Measurements from ENCODE around the gene ZNF527. TPM values are rescaled to one million over a fixed set of nuclear protein-coding genes. Genes with fewer than 3 reads are reported as not detected.
"Not testable (repeated sequence)": the region's sequence is repeated elsewhere in the genome, so short reads cannot be mapped to it uniquely, and the experiment has no call there.

ZNF527 gene
- total RNA-seq, 1 donor from 2014 or later: 7.9 TPM

- Mint-ChIP-seq H3K27me3 (no peaks in the 10 kb centered on the region), H3K9me3 (ENCODE audit: low read depth) (peaks cover 53% of the 10 kb centered on the region), H3K27ac (no peak overlapping the region), H3K36me3 (ENCODE audit: insufficient read depth) (peaks cover 5% of the 10 kb centered on the region), H3K4me3 (ENCODE audit: low read depth) (no peak overlapping the region), H3K4me1 (ENCODE audit: low read depth) (no peaks in the 10 kb centered on the region)
- TF ChIP-seq CTCF (IDR thresholded peaks at IDR 0.05; ENCODE audit: unreplicated experiment): no peak
- no peak for DNase-seq (ENCODE audit: low spot score, unreplicated experiment)
These were observed 32.5 kb downstream of the ZNF527 start for GRCh38 chr19:37403403-37403802.

GRCh38 chr19:37406140-37406846 lies 35.4 kb downstream of the ZNF527 start:
- not testable (repeated sequence) for H3K27me3 Mint-ChIP-seq; H3K4me3 Mint-ChIP-seq (ENCODE audit: low read depth); H3K27ac Mint-ChIP-seq; H3K4me1 Mint-ChIP-seq (ENCODE audit: low read depth); DNase-seq (ENCODE audit: low spot score, unreplicated experiment)
- Mint-ChIP-seq H3K9me3 (ENCODE audit: low read depth) (peaks cover 50% of the 10 kb centered on the region), H3K36me3 (ENCODE audit: insufficient read depth) (peaks cover 12% of the 10 kb centered on the region)

- H3K36me3 Mint-ChIP-seq (ENCODE audit: insufficient read depth): peaks cover 54% of the 10 kb centered on the region
- H3K27ac Mint-ChIP-seq: no peak overlapping the region
- no peaks in the 10 kb centered on the region for H3K27me3 Mint-ChIP-seq
- DNase-seq (ENCODE audit: low spot score, unreplicated experiment): no peak
- TF ChIP-seq CTCF (IDR thresholded peaks at IDR 0.05; ENCODE audit: unreplicated experiment): no peak
- H3K4me3 Mint-ChIP-seq (ENCODE audit: low read depth): no peak overlapping the region
- peaks cover 51% of the 10 kb centered on the region for H3K9me3 Mint-ChIP-seq (ENCODE audit: low read depth)
- H3K4me1 Mint-ChIP-seq (ENCODE audit: low read depth): no peaks in the 10 kb centered on the region
These were observed 41.8 kb downstream of the ZNF527 start for GRCh38 chr19:37412700-37413099.

GRCh38 chr19:37413313-37414084 lies 42.6 kb downstream of the ZNF527 start:
- Mint-ChIP-seq H3K36me3 (ENCODE audit: insufficient read depth) (peaks cover 56% of the 10 kb centered on the region), H3K4me3 (ENCODE audit: low read depth) (no peak overlapping the region), H3K4me1 (ENCODE audit: low read depth) (no peaks in the 10 kb centered on the region), H3K27ac (no peak overlapping the region), H3K27me3 (no peaks in the 10 kb centered on the region), H3K9me3 (ENCODE audit: low read depth) (peaks cover 49% of the 10 kb centered on the region)
- TF ChIP-seq CTCF (IDR thresholded peaks at IDR 0.05; ENCODE audit: unreplicated experiment): no peak
- no peak for DNase-seq (ENCODE audit: low spot score, unreplicated experiment)

Other genes with a start within 250 kb of the ZNF527 start
- gene ZNF585A, start 198.4 kb upstream of the ZNF527 start, total RNA-seq: 10.8 and 12.5 TPM in 2 replicates
- 10.1 and 10.4 TPM in 2 replicates for gene ZNF585B, start 160.6 kb upstream of the ZNF527 start, total RNA-seq
- gene ZNF383, start 152.9 kb upstream of the ZNF527 start, total RNA-seq: 10.0 and 12.7 TPM in 2 replicates
- gene ZNF569, start 96.3 kb downstream of the ZNF527 start, total RNA-seq: 7.6 and 8.5 TPM in 2 replicates
- 11.7 and 12.6 TPM in 2 replicates for gene ZNF570, start 98.3 kb downstream of the ZNF527 start, total RNA-seq
- gene ZNF793, start 135.8 kb downstream of the ZNF527 start, total RNA-seq: 24.8 and 30.9 TPM in 2 replicates
- gene ZNF571, start 223.7 kb downstream of the ZNF527 start, total RNA-seq: 8.5 and 11.2 TPM in 2 replicates
- 0.79 and 0.98 TPM in 2 replicates for gene ZNF540, start 223.8 kb downstream of the ZNF527 start, total RNA-seq